ENCODE data around the gene COX19. TPM values are rescaled to one million over a fixed set of nuclear protein-coding genes. Genes with fewer than 3 reads are reported as not detected.

COX19 gene
- total and polyA plus RNA-seq, 2 of the 13 experiments (the other 11 are each of a cell fraction or from before 2014, with no cell fraction given) = 11.5 to 21.7 TPM

- H3K4me2 ChIP-seq (ENCODE audit: low read depth, low read length) = no peak overlapping the region
- H3K9me3 ChIP-seq (ENCODE audit: low read length) = no peaks in the 10 kb centered on the region
- FAIRE-seq (no peak), DNase-seq (ENCODE audit: low spot score) (no peak), ATAC-seq (no peak)
- WGBS (ENCODE audit: low lambda C conversion rate) = 93% methylated on average over 13 of the region's 15 CpGs
- no peaks in the 10 kb centered on the region for H4K20me1 ChIP-seq (ENCODE audit: insufficient read depth, low read length)
- no peak overlapping the region for H3K9ac ChIP-seq (ENCODE audit: insufficient read depth, low read depth, low read length)
- no peak overlapping the region for H2AFZ ChIP-seq (ENCODE audit: low read length)
- no TSS peak for BruUV-seq (replicated peaks)
- intact Hi-C loops (cut with micrococcal nuclease; ENCODE audit: unreplicated experiment) (no loop called here), in situ Hi-C loops (cut with HindIII; ENCODE audit: extremely low pct_ligation_motif_present, low pct_unique_long_range_greater_than_20kb) (no loop called here)
- H3K27me3 ChIP-seq (ENCODE audit: control insufficient read depth in 1 of 2, insufficient read depth in 2 of 2, low read length in 2 of 2) = no peaks in the 10 kb centered on the region; a peak in 1 of 5 replicates
- H3K27ac ChIP-seq (ENCODE audit: extremely low read length, insufficient read depth, low read length) = peak overlapping the region; percentile 100
- H3K4me3 ChIP-seq (replicated peaks in 1 of 3; ENCODE audit: insufficient read depth in 1 of 3, low read depth in 2 of 3, low read length in 3 of 3) = no peak overlapping the region
- peaks cover 52% of the 10 kb centered on the region for H3K79me2 ChIP-seq (ENCODE audit: insufficient read depth, low read length)
- H3K4me1 ChIP-seq (ENCODE audit: insufficient read depth, low read length) = peaks cover 80% of the 10 kb centered on the region
- ChIA-PET POLR2A (interaction anchor here (8.6 kb wide), 1 partner anchor 13 kb away, joined by 292 read pairs; no protein-coding TSS in a partner anchor), CTCF (ENCODE audit: low intra/inter-chr PET ratio, low total read pairs) (no interaction called here)
- TF ChIP-seq ZNF687 (CRISPR knock-in tag; IDR thresholded peaks at IDR 0.05) (peak; percentile 39), ZNF432 (CRISPR knock-in tag; IDR thresholded peaks at IDR 0.05; ENCODE audit: borderline replicate concordance) (no peak)
- peaks cover 1 to 3% of the 10 kb centered on the region in 2 experiments; a peak in 2 of 5 replicates for H3K36me3 ChIP-seq (replicated peaks in 1 of 2; ENCODE audit: control insufficient read depth in 1 of 2, insufficient read depth in 2 of 2, low read length in 2 of 2)
These were observed 4.7 kb upstream of the COX19 start for GRCh38 chr7:979886-980571.
